Fibroblast of mammary gland (primary cell): Measurements from ENCODE around the gene DNAJA3.

ENCODE experiments used
- DNase-seq: peaks from one replicate; pipeline ENCODE4 v3.0.0-alpha.2; 2010; ENCODE audit warnings: low read depth
- H3K4me3 ChIP-seq: 2 replicates; pipeline ENCODE4 v1.5.1; 2011; ENCODE audit warnings: low read depth, mild to moderate bottlenecking, low read length, moderate library complexity; ENCODE audit not compliant: control insufficient read depth
- CTCF ChIP-seq: conservative IDR thresholded peaks from 2 replicates; pipeline ENCODE4 v1.5.1; 2011; ENCODE audit warnings: low read depth, low read length, inconsistent platforms; ENCODE audit not compliant: control insufficient read depth, insufficient read depth

DNAJA3 gene

GRCh38 chr16:4403133-4403949 is 22.3 kb upstream of the DNAJA3 start:
- H3K4me3 ChIP-seq: no peak overlapping the region
- no peak for DNase-seq
- no peak for TF ChIP-seq CTCF

GRCh38 chr16:4404247-4404966 is 21.3 kb upstream of the DNAJA3 start:
- H3K4me3 ChIP-seq: no peak overlapping the region
- DNase-seq: peak; percentile 48
- TF ChIP-seq CTCF: peak; percentile 68

- no peak for TF ChIP-seq CTCF
- DNase-seq: no peak
- H3K4me3 ChIP-seq: no peak overlapping the region
These were observed 20.5 kb upstream of the DNAJA3 start for GRCh38 chr16:4404967-4405696.

DNA sequence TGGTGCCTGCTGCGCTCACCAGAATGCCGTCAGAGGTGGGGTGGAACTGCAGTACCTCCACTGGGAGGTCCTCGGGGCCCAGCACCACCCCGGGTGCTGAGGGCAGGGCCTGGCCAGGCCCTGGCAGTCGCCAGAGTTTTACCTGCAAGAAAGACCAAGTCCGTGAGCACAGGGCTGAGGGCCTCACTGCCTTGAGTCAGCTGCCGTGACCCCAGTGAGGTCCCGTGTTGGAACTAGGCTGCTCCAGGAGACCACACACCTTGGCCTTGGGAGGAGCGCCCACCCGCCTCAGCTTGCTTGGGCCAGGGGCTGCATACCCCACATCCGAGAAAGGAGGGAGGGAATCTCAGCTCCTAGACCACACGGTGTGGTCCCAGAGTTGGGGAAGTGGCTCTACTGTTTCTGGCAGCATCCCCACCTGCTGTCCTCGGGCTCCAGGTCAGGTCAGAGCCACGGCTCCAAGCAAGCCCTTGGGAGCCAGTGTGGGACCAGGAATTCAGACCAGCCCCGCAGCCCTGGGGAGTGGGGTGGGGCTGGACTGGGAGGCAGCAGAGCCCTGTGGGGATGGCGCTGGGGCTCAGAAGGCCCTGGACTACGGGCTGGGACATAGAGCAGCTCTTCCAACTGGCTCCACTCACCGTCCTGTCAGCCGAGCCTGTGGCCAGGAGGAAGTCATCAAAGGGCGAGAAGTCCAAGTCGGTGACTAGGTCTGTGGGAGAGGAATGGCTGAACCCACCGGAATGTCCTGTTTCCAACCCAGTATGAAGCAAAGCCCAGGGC is 17.9 kb upstream of the DNAJA3 start:
- no peak for TF ChIP-seq CTCF
- no peak overlapping the region for H3K4me3 ChIP-seq
- DNase-seq: peak; percentile 73

GRCh38 chr16:4408323-4408690 is 17.4 kb upstream of the DNAJA3 start:
- DNase-seq: no peak
- no peak overlapping the region for H3K4me3 ChIP-seq
- no peak for TF ChIP-seq CTCF
